GM12864 (cell line): ENCODE data around the gene CPT1B.

Source experiments
- DNase-seq: peaks from one replicate; pipeline ENCODE4 v3.0.0-alpha.2; 2011; ENCODE audit warnings: low read depth
- H3K4me3 ChIP-seq: 2 replicates; pipeline ENCODE4 v1.5.1; 2011; ENCODE audit warnings: mild to moderate bottlenecking, low read depth, low read length, control low read depth
- CTCF ChIP-seq: IDR thresholded peaks from 2 replicates; pipeline ENCODE4 v1.5.1; 2011; ENCODE audit warnings: low read depth, mild to moderate bottlenecking, moderate library complexity, low read length, control low read depth, inconsistent platforms; ENCODE audit errors: missing control alignments

CPT1B gene

GRCh38 chr22:50548040-50548920 lies 29.9 kb downstream of the CPT1B start:
- peak overlapping the region; percentile 30 for H3K4me3 ChIP-seq
- TF ChIP-seq CTCF: peak; percentile 13
- DNase-seq: no peak

GRCh38 chr22:50547263-50547985 lies 30.8 kb downstream of the CPT1B start:
- no peak overlapping the region for H3K4me3 ChIP-seq
- TF ChIP-seq CTCF: no peak
- no peak for DNase-seq

GRCh38 chr22:50546326-50547262 lies 31.6 kb downstream of the CPT1B start:
- DNase-seq: no peak
- no peak for TF ChIP-seq CTCF

GRCh38 chr22:50545522-50546325 lies 32.5 kb downstream of the CPT1B start, which contains the start of gene KLHDC7B:
Gene KLHDC7B, plus strand, starts transcription at chr22:50545899. Its CDS starts 345 bp downstream, at chr22:50546244.
- TF ChIP-seq CTCF: peak; percentile 31
- H3K4me3 ChIP-seq: no peak within 1 kb of the TSS
- DNase-seq: no peak

More at GRCh38 chr22:50546326-50547262, 31.6 kb downstream of the CPT1B start:
- no peak overlapping the region for H3K4me3 ChIP-seq

GRCh38 chr22:50544746-50545253 lies 33.4 kb downstream of the CPT1B start:
- no peak for DNase-seq
- no peak for TF ChIP-seq CTCF
- no peak overlapping the region for H3K4me3 ChIP-seq
